WERI-Rb-1 (cell line): Measurements from ENCODE around the gene HOXA10.

Experiments
- DNase-seq: peaks from one replicate; pipeline ENCODE4 v3.0.0-alpha.2; 2020
- H3K27ac ChIP-seq: fragments of 250-450 bp; sonication (Bioruptor Pico); 2 replicates; pipeline ENCODE4 v1.5.1; 2020; ENCODE audit warnings: mild to moderate bottlenecking, moderate library complexity
- H3K27me3 ChIP-seq: fragments of 250-450 bp; sonication (Bioruptor Pico); 2 replicates; pipeline ENCODE4 v1.5.1; 2021; ENCODE audit warnings: mild to moderate bottlenecking, low read depth, moderate library complexity; ENCODE audit not compliant: insufficient read depth, severe bottlenecking
- H3K36me3 ChIP-seq: fragments of 250-450 bp; sonication (Bioruptor Pico); 2 replicates; pipeline ENCODE4 v1.5.1; 2020; ENCODE audit warnings: mild to moderate bottlenecking, moderate library complexity
- H3K4me3 ChIP-seq: 2 replicates; pipeline ENCODE4 v1.5.1; 2011; ENCODE audit warnings: low read depth, mild to moderate bottlenecking, control low read depth, low read length
- H3K9me3 ChIP-seq: fragments of 250-450 bp; sonication (Bioruptor Pico); 2 replicates; pipeline ENCODE4 v1.5.1; 2021; ENCODE audit warnings: mild to moderate bottlenecking, moderate library complexity; ENCODE audit not compliant: severe bottlenecking
- TF ChIP-seq, protein P1 (sequence below): IDR thresholded peaks from 2 replicates; pipeline ENCODE4 v1.5.1; 2011; ENCODE audit warnings: low read depth, mild to moderate bottlenecking, control low read depth, inconsistent platforms, low read length

HOXA10 gene

DNA sequence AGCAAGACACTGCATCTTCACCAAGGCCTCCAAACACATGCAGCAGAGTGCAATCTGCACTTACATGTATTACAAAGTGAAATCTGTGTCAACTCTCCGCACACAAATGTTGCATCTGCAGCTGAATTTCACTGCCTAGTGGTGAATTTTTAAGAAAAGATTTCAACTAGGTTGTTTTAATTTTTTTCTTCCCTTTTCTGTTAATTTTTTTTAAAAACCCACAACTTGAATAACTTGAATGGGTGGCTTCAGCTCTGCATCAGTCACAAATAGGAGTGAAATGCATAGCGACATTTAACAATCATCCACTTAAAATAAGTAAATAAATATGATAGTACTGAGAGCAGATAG is 19.9 kb upstream of the HOXA10 start:
- Histone ChIP-seq H3K9me3 (no peaks in the 10 kb centered on the region), H3K27ac (no peak overlapping the region), H3K27me3 (peaks cover 96% of the 10 kb centered on the region), H3K36me3 (no peaks in the 10 kb centered on the region), H3K4me3 (no peak overlapping the region)
- TF ChIP-seq, protein P1, sequence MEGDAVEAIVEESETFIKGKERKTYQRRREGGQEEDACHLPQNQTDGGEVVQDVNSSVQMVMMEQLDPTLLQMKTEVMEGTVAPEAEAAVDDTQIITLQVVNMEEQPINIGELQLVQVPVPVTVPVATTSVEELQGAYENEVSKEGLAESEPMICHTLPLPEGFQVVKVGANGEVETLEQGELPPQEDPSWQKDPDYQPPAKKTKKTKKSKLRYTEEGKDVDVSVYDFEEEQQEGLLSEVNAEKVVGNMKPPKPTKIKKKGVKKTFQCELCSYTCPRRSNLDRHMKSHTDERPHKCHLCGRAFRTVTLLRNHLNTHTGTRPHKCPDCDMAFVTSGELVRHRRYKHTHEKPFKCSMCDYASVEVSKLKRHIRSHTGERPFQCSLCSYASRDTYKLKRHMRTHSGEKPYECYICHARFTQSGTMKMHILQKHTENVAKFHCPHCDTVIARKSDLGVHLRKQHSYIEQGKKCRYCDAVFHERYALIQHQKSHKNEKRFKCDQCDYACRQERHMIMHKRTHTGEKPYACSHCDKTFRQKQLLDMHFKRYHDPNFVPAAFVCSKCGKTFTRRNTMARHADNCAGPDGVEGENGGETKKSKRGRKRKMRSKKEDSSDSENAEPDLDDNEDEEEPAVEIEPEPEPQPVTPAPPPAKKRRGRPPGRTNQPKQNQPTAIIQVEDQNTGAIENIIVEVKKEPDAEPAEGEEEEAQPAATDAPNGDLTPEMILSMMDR, result no peak
- DNase-seq, result no peak

DNA sequence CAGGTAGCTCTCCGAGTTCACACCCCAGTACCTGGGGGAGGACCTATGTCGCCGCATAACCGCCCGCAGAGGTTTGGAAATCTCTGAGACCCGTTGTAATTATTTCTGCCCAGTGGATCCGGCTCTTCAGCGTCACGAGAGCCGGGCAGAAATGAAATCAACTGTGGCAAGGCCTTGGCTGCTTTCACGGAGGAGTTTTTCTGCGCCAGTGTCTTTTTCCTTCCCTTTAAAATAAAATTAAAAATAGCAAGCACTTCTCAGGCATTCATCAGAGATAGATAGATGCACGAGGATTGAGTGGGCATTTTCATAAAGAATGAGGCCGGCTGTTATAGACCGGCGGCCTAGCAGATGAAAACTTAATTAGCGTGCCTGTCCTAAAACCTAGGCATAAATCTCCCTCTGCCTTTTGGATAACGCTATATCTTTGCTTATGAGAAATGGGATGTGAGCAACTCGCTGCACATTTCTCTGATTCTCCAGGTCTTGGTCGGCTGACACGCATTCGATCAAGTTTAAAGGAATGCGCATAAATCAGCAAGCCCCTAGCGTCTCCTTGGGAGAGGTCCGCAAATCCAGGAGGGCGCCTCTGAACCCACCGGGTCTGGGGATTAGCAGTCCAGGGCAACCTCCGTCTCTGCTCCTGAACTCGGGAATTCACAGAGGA is 19.3 kb upstream of the HOXA10 start:
- TF ChIP-seq, protein P1, result no peak
- Histone ChIP-seq H3K36me3 (no peaks in the 10 kb centered on the region), H3K9me3 (no peaks in the 10 kb centered on the region), H3K27me3 (peaks cover 96% of the 10 kb centered on the region), H3K4me3 (no peak overlapping the region), H3K27ac (no peak overlapping the region)
- DNase-seq, result no peak

DNA sequence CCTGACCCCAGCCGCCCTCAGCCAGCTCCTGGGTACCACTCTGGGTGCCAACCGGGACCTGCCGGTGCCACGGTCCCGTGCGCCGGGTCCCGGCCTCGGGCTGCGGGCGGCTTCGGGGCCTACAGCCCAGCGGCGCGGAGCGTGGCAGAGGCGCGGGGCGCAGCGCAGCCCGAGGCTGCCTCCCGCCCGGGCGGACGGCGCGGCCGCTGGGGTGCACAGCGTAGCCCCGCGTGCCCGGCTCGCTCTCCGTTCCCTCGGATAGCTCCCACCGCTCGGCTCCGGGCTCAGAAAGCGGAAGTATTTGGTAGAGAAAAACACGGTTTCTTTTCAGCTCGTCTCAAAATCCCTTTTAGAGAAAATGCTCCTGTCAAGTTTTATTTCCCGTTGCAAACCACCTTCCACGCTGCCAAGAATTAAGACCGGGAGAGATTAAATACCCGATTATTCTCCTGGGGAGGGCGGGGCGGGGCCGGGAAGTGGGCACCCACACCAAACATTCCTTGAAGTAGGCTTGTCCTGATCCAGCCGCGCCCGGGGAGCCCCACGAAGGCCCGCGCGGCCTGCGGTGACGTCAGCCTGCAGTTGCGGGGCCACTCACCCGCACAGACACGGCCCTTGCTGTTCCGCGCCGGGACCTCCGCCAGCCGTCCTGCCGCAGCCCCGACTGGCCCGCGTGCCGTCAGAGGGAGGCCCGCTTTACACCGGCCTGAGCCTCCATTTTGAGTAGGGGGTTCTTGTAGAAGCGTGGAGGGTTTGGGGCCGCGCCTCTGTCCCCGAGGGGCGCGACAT is 18.6 kb upstream of the HOXA10 start:
- no peak for DNase-seq
- H3K4me3 ChIP-seq, result peak overlapping the region; percentile 20
- TF ChIP-seq, protein P1, result no peak
- H3K9me3 ChIP-seq, result no peaks in the 10 kb centered on the region
- H3K27ac ChIP-seq, result no peak overlapping the region
- no peaks in the 10 kb centered on the region for H3K36me3 ChIP-seq
- H3K27me3 ChIP-seq, result peaks cover 96% of the 10 kb centered on the region

DNA sequence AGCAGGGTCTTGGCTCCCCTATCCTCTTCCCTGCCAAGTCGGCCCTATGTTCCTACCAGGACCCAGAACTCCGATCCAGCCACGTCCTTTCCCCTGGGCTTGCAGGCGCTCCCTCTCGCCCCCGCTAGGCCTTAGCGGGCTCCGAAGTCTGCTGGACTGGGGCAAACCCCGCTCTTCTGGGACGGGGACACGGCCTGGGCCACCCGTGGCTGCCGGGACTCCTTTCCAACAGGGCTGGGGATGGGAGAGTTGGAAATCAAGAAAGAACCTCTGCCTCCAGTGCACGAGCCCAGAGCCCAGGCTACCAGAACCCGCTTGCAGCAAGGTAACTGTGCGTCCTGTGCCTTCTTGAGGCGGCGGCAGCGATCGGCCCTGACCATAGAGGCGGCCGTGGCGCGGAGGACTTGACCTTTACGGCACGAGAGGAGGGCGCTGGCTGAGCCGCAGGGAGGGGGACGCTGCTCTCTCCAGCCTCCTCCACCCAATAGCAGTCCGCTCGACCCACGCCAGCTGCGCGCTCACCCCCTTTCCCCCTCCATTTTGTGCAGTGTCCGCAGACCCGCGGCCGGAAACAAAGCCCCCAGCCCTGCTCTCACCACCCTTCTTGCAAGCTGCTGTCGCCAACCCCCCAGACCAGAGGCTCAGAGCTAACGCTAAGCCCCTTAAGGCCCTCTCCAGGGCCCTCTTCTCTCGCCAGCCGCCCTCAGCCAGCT is 17.9 kb upstream of the HOXA10 start:
- no peaks in the 10 kb centered on the region for H3K9me3 ChIP-seq
- H3K27ac ChIP-seq, result no peak overlapping the region
- H3K27me3 ChIP-seq, result peaks cover 96% of the 10 kb centered on the region
- DNase-seq, result no peak
- TF ChIP-seq, protein P1, result no peak
- H3K36me3 ChIP-seq, result no peaks in the 10 kb centered on the region
- peak overlapping the region; percentile 20; the same call in 1 of the 2 replicates for H3K4me3 ChIP-seq

DNA sequence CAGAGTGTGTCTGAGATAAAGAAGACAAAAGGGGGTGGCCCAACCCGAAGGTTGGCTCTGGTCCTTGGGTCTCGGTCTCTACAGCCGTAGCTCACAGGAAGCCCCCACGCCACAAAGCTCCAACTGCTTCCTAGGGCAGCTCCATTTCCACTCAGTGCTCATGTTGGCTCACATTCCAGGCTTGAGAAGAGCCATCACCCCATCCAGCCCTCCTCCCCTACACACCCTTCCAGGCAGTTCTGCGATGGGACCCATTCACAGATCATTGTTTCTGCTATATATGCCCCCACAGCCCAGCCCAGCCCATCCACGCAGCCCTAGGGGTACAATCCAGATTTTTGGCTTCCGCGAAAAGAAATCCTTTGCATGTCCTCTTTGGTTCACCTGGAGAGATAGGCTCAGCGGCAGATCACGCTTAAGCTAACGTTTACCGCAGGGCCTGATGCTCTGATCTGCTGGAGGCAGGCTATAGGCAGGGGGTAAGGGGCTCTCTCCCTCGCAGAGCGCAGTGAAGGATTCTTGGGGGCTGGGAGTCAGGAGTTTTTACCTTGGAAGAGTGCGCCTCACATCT is 17.1 kb upstream of the HOXA10 start:
- H3K9me3 ChIP-seq, result no peaks in the 10 kb centered on the region
- H3K4me3 ChIP-seq, result no peak overlapping the region
- H3K27me3 ChIP-seq, result peaks cover 96% of the 10 kb centered on the region
- DNase-seq, result no peak
- no peak overlapping the region for H3K27ac ChIP-seq
- TF ChIP-seq, protein P1, result no peak
- H3K36me3 ChIP-seq, result no peaks in the 10 kb centered on the region
